Cerebellar nuclear complex (tissue), 1 donor: ENCODE results near the gene PTTG1.

Source experiments
- DNase-seq, 2 experiments: peaks; one replicate each; lab custom pipeline; 2025; lab: John Stamatoyannopoulos, UW

PTTG1 gene

DNA sequence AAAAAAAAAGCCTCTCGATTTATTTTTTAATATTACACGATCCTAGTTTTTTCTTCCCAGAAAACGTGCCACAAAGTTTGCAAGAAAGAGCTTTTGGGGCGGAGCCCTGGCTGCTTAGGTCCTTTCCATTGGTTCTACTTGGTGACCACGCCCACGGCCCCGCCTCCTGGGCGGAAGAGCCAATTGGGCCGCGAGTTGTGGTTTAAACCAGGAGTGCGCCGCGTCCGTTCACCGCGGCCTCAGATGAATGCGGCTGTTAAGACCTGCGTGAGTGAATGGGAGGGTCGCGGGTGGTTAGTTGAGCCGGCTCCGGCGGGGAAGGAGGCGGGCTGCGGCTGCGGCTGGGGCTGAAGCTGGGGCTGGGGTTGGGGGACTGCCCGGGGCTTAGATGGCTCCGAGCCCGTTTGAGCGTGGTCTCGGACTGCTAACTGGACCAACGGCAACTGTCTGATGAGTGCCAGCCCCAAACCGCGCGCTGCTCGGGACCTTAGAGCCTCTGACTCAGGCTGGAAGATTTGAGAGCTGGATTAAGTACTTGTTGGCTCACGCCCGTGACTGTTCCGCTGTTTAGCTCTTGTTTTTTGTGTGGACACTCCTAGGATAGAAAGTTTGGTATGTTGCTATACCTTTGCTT, at the start of gene PTTG1:
PTTG1 (plus strand) TSS at position 231 of the 634 bp plus-strand sequence. CDS start 458 bp downstream, outside the sequence.
- peak in 1 of 2 experiments; percentile 50 for DNase-seq

- DNase-seq = no peak
These were observed 46.5 kb upstream of the PTTG1 start for GRCh38 chr5:160375166-160375565.

GRCh38 chr5:160375701-160376100, 46.0 kb upstream of the PTTG1 start:
- no peak for DNase-seq

- no peak for DNase-seq
These were observed 45.2 kb upstream of the PTTG1 start for GRCh38 chr5:160376416-160376815.

GRCh38 chr5:160377651-160378050, 44.0 kb upstream of the PTTG1 start:
- DNase-seq = no peak

- DNase-seq = no peak
These were observed 43.3 kb upstream of the PTTG1 start for GRCh38 chr5:160378330-160378729.

- DNase-seq = no peak
These were observed 42.1 kb upstream of the PTTG1 start for GRCh38 chr5:160379511-160379910.

GRCh38 chr5:160380041-160380440, 41.6 kb upstream of the PTTG1 start:
- no peak for DNase-seq

DNA sequence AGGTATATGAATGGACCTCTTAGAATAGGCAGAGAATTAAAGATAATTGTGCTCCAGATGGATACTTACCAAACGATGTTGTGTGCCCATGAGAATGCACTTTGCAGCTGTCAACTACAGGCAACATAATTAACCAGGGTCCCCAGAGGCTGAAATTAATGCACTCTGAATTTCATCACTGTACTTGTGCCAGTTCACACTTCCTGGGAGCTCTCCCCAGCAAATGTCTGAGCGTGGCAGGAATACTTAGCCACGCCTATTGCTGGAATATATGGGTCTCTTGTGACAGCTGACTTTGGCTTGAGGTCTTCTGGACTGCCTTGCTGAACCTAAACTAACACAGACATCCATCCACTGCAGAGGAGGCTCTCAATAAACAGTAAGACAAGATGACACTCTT, 39.3 kb upstream of the PTTG1 start:
- no peak for DNase-seq

DNA sequence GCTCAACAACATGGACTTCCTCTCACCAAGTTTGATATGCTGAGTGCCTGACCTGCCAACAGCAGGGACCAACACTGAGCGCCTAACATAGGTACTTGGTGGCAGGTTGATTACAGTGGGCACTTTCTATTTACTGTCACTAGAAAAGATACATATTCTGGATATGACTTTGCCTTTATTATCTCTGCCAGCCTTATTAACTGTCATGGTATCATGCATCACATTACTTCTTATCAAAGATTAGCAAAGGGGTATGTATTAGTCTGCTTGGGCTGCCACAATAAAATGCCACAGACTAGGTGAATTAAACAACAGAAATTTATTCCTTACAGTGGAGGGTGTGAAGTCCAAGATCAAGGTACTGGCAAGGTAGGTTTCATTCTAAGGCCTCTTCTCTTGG, 37.0 kb upstream of the PTTG1 start:
- DNase-seq = no peak

GRCh38 chr5:160385496-160385895, 36.2 kb upstream of the PTTG1 start:
- DNase-seq = no peak

GRCh38 chr5:160387445-160387844, 34.2 kb upstream of the PTTG1 start:
- DNase-seq = no peak

DNA sequence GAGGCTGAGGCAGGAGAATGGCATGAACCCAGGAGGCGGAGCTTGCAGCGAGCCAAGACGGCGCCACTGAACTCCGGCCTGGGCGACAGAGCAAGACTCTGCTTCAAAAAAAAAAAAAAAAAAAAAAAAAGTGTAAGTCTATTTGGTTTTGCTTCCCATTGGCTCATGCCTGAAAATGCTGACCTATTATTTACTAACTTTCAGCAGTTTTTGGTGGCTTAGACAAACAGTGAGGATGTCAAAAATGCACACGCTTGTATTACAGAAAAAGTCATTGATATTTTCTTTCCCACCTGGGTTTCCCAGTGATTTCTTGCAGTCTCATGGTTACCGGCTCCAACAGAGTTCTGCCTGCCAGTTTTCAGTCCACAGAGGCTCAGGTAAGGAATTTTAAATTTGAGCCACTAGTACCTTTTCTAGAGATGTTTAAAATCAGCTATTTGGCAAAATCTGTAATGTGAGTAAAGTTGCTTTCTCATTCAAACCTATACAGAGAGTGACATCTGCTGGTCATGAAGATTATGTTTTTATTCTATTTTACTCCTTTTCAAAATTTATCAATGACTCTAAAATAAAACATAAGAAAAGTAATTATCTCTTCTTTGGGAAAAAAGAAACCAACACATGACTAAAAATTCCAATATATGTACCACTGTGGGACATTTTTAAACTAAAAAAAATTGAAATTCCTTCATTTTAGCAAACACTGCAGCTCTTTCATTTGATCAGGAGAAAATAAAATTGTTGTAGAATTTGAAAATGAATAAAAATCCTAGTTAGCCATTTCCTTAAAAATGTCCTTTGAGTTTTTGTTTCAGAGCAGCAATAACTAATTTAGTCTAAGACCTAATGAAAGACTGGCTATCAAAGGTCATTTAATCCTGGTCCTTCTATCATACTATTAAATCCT, 30.6 kb upstream of the PTTG1 start:
- DNase-seq = peak in 1 of 2 experiments; percentile 34

DNA sequence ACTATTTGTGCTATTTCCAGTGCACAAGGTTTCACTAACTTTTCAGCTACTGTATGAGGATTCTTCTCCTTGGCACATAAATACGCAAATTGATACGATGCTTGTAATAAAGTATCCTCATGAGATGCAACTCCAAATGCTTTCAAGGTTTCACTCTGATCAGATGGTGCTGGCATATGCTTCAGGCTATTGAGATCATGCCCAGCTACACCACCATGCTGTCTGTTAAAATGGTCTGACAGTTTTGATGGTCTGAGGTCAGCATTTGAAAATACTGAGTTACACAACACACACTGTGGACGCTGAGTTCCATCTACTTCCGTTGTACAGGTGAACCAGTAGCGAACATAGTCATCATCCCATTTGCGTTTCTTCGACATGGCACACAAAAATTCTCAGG, 26.5 kb upstream of the PTTG1 start:
- DNase-seq = no peak

GRCh38 chr5:160397492-160397891, 24.2 kb upstream of the PTTG1 start:
- no peak for DNase-seq

DNA sequence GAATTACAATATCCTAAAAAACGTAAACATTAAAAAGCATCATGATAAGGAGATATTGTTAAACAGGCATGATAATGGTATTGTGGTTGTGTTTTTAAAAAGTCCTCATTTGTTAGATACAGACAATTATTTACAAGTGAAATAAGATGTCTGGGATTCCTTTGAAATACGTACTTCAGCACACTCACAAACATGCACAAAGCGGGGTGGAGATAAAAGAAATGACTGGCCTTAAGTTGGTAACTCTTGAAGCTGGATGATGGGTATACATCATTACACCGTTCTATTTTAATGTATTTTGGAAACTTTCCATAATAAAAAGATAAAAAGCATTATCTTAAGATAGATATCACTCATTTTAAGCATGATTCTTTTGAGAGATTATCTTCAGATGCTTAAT, 22.8 kb upstream of the PTTG1 start:
- no peak for DNase-seq

- DNase-seq = peak in 1 of 2 experiments; percentile 80
These were observed 22.0 kb upstream of the PTTG1 start, which contains the start of gene FAM200C for GRCh38 chr5:160399402-160400353. TSS of gene FAM200C (minus strand) at chr5:160400054. CDS start at chr5:160395490, 4,564 bp downstream.

DNA sequence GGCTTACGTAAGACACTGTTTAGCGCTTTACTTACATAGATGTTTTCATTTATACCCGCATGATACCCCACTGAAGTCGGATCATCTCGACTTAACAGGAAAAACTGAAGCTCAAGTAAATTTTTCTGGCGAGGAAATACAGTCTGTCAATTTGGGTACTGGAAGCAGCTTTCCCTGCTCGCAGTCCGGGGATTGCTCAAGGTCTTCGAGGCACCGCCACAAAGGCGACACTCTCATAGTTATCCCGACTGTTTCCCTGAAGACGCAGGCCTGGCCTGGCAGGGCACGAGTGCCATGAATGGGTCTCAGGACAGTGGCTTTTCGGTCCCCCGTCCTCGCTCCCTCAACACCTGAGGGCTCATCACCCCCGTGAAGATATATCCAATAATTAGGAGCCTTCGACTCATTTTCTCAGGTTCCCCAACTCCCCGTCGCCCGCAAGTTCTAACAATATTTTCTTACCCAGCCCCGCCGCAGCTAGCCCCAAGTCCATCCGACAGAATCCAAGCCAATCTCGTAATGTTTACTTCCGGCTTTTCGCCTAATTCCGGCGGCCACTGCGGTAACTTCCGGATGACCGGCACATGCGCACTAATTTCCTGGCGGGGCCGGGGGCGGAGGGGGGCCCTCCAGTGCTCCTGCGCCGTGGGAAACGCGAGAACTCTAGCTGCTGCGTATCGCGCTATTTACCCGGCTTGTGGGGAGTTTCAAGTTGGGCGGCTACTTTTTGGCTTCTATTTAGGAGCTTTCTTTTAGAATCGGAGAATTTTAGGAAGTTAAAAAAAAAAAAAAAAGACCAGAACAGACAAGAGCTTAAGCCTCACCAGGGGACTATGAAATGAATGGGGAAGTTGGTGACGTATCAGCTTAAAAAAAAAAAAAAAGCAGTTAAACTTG, 2.8 kb upstream of the PTTG1 start, which contains the start of gene SLU7:
SLU7 (minus strand) TSS at position 521 of the 897 bp plus-strand sequence. CDS start 3,787 bp downstream, outside the sequence.
- DNase-seq = peak in 1 of 2 experiments; percentile 85

GRCh38 chr5:160419458-160420330, 2.0 kb upstream of the PTTG1 start:
- DNase-seq = no peak

GRCh38 chr5:160420331-160420610, 1.4 kb upstream of the PTTG1 start:
- no peak for DNase-seq
